SKM-1 treated with dmso at 0.1 percent for 144 hours (cell line): ENCODE results near the gene CEP44.
A peak's percentile ranks its signal among the peaks of the same experiment; 100 is the strongest.
"Not testable (repeated sequence)": the region's sequence is repeated elsewhere in the genome, so short reads cannot be mapped to it uniquely, and the experiment has no call there.

Source experiments
- DNase-seq: peaks from one replicate; lab custom pipeline; 2025; ENCODE audit not compliant: unreplicated experiment; lab: John Stamatoyannopoulos, UW

CEP44 gene

DNA sequence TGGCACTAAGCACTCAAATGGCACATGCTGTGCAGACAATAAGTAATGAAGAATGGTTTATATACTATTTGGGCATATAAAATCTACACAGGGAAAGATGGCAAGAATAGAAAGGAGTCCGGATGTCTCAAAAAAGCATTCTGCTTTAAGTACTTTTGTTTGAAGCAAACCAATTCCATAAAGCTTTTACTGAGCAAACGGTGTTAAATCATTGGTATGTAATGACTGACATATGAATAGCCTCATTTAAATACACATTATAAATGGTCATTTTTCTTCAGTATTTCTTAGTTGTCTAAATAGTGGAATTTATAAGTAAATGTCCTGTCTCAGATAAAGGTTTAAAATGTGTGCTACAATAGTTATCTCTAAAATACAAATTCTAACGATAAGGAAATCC is 6.3 kb upstream of the CEP44 start:
- no peak for DNase-seq

- no peak for DNase-seq
These were observed 5.2 kb upstream of the CEP44 start for GRCh38 chr4:174278467-174278866.

GRCh38 chr4:174279433-174280155 is 4.1 kb upstream of the CEP44 start:
- DNase-seq, result no peak

DNA sequence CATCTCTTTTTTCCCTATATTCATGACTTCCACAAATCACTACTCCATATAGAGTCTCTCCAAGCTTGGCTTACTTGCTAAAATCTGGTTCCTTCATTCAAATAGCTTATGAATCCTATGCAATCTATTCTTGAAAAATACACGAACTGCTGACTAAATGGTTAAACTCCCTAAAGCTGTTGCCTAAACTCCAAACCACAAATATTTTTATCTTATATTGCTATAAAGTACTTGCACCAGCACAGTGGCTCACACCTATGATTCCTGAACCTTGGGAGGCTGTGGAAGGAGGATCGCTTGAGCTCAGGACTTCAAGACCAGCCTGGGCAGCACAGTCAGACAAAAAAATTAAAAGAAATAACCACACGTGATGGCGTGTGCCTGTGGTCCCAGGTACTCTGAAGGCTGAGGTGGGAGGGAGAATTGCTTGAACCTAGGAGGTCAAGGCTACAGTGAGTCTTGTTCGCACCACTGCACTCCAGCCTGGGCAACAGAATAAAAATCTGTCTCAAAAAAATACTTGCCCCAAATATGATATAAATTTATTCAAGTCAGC is 2.5 kb upstream of the CEP44 start:
- DNase-seq, result no peak

- DNase-seq, result no peak
These were observed 1.8 kb upstream of the CEP44 start for GRCh38 chr4:174281901-174282300.

GRCh38 chr4:174282836-174283506 is 740 bp upstream of the CEP44 start:
- DNase-seq, result peak; percentile 95

- DNase-seq, result no peak
These were observed 776 bp downstream of the CEP44 start for GRCh38 chr4:174284487-174284886.

GRCh38 chr4:174286870-174287269 is 3.2 kb downstream of the CEP44 start:
- no peak for DNase-seq

DNA sequence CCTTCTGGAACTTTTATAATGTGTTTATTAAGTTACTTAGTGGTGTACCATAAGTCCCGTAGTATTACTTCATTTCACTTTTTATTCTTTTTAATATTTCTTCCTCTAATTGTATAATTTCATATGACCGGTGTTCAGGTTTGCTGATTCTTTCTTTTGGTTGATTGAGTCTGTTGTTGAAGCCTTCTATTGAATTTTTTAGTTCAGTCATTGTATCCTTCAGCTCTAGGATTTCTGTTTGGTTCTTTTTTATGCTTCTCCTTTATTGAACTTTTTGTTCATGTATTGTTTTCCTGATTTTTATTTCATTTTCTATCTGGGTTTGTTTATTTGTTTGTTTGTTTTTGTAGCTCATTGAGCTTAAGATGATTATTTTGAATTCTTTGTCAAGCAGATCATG is 8.8 kb downstream of the CEP44 start:
- DNase-seq, result no peak

GRCh38 chr4:174294641-174295040 is 10.9 kb downstream of the CEP44 start:
- DNase-seq, result not testable (repeated sequence)

- DNase-seq, result not testable (repeated sequence)
These were observed 11.4 kb downstream of the CEP44 start for GRCh38 chr4:174295142-174295541.

DNA sequence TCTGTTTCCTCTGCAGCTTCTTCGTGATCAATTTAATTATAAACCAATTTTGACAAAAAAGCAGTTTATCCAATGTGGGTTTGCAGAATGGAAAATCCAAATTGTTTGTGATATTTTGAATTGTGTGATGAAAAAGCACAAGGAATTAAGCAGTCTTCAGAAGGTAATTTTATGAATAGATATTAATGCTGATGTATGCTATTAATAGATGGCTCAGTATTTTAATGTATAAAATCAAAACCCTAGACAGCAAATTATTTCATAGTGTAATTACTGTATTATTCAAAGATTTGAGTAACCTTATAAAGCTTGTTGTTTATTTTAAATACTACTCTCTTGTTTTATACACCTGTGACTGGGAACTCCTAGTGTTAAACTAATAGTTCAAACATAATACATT is 20.0 kb downstream of the CEP44 start:
- no peak for DNase-seq

GRCh38 chr4:174304664-174305063 is 21.0 kb downstream of the CEP44 start:
- no peak for DNase-seq

- DNase-seq, result no peak
These were observed 22.2 kb downstream of the CEP44 start for GRCh38 chr4:174305961-174306360.

DNA sequence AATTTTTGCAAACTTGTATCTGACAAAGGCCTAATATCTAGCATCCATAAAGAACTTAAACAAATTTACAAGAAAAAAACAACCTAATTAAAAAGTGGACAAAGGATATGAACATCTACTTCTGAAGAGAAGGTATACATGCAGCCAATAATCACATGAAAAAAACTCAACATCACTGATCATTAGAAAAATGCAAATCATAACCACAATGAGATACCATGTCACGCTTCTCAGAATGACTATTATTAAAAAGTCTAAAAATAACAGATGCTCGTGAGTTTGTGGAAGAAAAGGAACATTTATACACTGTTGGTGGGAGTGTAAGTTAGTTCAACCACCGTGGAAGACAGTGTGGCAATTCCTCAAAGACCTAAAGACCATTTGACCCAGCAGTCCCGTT is 24.0 kb downstream of the CEP44 start:
- no peak for DNase-seq

DNA sequence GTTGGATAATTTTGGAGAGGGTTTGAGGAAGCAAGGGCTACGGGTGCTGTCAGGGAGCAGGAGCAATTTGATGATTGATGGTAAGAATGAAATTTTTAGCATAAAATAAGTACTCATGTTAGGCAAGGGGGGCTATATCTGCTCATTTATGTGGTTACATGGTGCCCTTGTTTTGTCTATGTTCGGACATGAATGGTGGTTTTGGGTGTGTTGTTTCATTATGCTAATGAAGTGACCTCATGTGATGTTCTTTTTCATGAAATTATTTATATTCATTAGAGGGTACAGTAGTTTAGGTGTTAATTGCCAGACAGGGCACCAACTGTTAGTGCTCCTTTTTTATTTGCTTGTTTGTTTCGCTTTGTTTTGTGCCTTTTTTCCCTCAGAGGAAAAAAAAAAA is 29.3 kb downstream of the CEP44 start:
- no peak for DNase-seq

- no peak for DNase-seq
These were observed 30.6 kb downstream of the CEP44 start for GRCh38 chr4:174314274-174314673.

DNA sequence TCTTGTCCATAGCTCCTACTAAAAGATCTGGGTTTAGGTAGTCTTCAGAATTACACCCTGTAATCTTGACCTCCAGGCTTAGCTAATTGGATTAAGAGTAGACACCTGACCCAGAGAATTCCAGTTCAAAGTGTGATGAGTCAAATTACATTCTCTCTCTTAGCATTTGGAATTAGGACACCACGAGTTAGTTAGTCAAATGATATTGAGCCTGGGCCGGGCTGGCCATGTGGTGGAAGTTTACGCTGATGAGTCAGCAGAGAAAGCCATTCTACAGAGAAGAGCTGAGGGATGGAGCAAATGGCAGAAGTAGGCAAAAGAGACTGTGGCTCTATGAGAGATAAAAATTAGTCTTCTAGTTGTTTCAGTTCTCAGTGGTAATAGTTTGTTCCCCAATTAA is 31.1 kb downstream of the CEP44 start:
- no peak for DNase-seq

- no peak for DNase-seq
These were observed 32.8 kb downstream of the CEP44 start for GRCh38 chr4:174316546-174316945.

DNA sequence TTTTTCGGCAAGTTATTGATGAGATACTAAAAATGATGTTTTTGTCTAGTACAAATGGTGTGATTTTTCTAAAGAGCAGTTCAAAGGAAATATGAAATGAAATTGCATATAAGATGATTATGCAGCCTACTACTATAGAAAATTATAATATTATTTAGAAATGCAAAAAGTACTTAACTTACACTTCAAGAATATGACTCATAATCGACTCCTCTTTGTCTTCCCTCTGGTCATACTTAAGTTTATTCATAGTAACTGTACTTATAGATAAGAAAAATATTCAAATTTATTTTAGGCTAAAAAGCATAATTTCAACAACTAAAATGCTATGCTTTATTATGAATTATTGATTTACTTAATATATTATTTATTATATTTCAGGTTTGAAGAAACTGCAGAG is 33.2 kb downstream of the CEP44 start:
- DNase-seq, result no peak

GRCh38 chr4:174317531-174317930 is 33.8 kb downstream of the CEP44 start:
- DNase-seq, result no peak
